Naive thymus-derived CD4-positive, alpha-beta T cell (primary cell): ENCODE results near the gene CCT8L2. TPM values are rescaled to one million over a fixed set of nuclear protein-coding genes. Genes with fewer than 3 reads are reported as not detected.
"Not testable (repeated sequence)": the region's sequence is repeated elsewhere in the genome, so short reads cannot be mapped to it uniquely, and the experiment has no call there.

ENCODE experiments used
- ATAC-seq: fragments of 150-1000 bp; cut with Tn5 transposase; 2 replicates; pipeline ENCODE4 v1.10.0; 2021; ENCODE audit warnings: mild to moderate bottlenecking, moderate library complexity
- CTCF ChIA-PET: fragments of 350-600 bp; sonication (Branson Sonifier 250); formaldehyde crosslinking; loops from one replicate; lab custom pipeline; 2021; ENCODE audit warnings: antibody characterized with exemption; lab: Charles Lee
- POLR2A ChIA-PET: fragments of 350-600 bp; sonication (Branson Sonifier 250); formaldehyde crosslinking; loops from one replicate; lab custom pipeline; 2021; ENCODE audit warnings: antibody characterized with exemption, inconsistent platforms; lab: Charles Lee
- DNase-seq, 9 donors: peaks; one replicate each; pipeline versions ENCODE4 v3.0.0 to v3.0.0-alpha.2; 2020 to 2022; ENCODE audit warnings: mixed read lengths in 1 of 9
- H3K27ac ChIP-seq: one replicate; pipeline ENCODE4 v1.7.0; 2013; ENCODE audit warnings: mild to moderate bottlenecking, low read depth, low read length, moderate library complexity
- H3K27me3 ChIP-seq, 2 donors: one replicate each; pipeline ENCODE4 v1.7.0; 2013; ENCODE audit warnings: low read length in 2 of 2, mild to moderate bottlenecking in 2 of 2, moderate library complexity in 2 of 2; ENCODE audit not compliant: control insufficient read depth in 2 of 2, insufficient read depth in 2 of 2
- H3K36me3 ChIP-seq, 3 experiments: 1 replicate in 2 of 3; 2 replicates in 1 of 3; pipeline ENCODE4 v1.7.0; 2013; ENCODE audit warnings: low read length in 3 of 3, mild to moderate bottlenecking in 3 of 3, moderate library complexity in 1 of 3; ENCODE audit not compliant: insufficient read depth in 3 of 3, control insufficient read depth in 2 of 3
- H3K4me1 ChIP-seq, 2 donors: one replicate each; pipeline ENCODE4 v1.7.0; 2013; ENCODE audit warnings: low read length in 2 of 2, mild to moderate bottlenecking in 2 of 2, moderate library complexity in 1 of 2; ENCODE audit not compliant: control insufficient read depth in 2 of 2, insufficient read depth in 2 of 2
- H3K4me3 ChIP-seq: 2 replicates; pipeline ENCODE4 v1.7.0; 2013; ENCODE audit warnings: mild to moderate bottlenecking, low read length
- H3K9me3 ChIP-seq, 3 experiments: 1 replicate in 2 of 3; 2 replicates in 1 of 3; pipeline ENCODE4 v1.7.0; 2013; ENCODE audit warnings: low read length in 3 of 3; ENCODE audit not compliant: control insufficient read depth in 2 of 3
- H3K27ac Mint-ChIP-seq, 9 donors: one replicate each; pipeline ENCODE4 v1.8.0; 2020 to 2022; ENCODE audit warnings: mixed read lengths in 9 of 9, mild to moderate bottlenecking in 8 of 9, moderate library complexity in 5 of 9, inconsistent platforms in 2 of 9
- H3K27me3 Mint-ChIP-seq, 5 donors: one replicate each; pipeline ENCODE4 v1.8.0; 2021 to 2022; ENCODE audit warnings: mixed read lengths in 5 of 5, mild to moderate bottlenecking in 1 of 5
- H3K36me3 Mint-ChIP-seq, 5 donors: one replicate each; pipeline ENCODE4 v1.8.0; 2020 to 2022; ENCODE audit warnings: mixed read lengths in 5 of 5, mild to moderate bottlenecking in 3 of 5, inconsistent platforms in 1 of 5
- H3K4me1 Mint-ChIP-seq, 7 donors: one replicate each; pipeline ENCODE4 v1.8.0; 2020 to 2022; ENCODE audit warnings: mixed read lengths in 7 of 7, mild to moderate bottlenecking in 3 of 7, inconsistent platforms in 1 of 7
- H3K4me3 Mint-ChIP-seq, 10 donors: one replicate each; pipeline ENCODE4 v1.8.0; 2020 to 2022; ENCODE audit warnings: mild to moderate bottlenecking in 10 of 10, mixed read lengths in 10 of 10, moderate library complexity in 6 of 10, inconsistent platforms in 2 of 10
- H3K9me3 Mint-ChIP-seq, 11 donors: one replicate each; pipeline ENCODE4 v1.8.0; 2020 to 2022; ENCODE audit warnings: mixed read lengths in 11 of 11, mild to moderate bottlenecking in 4 of 11, inconsistent platforms in 1 of 11, moderate library complexity in 1 of 11
- intact Hi-C, 2 donors: fragments of 100-400 bp; cut with micrococcal nuclease; formaldehyde crosslinking; loops; one replicate each; pipeline ENCODE4 v1.15.1; 2023
- polyA plus RNA-seq, 2 donors: library from polyadenylated mRNA; unstranded; fragments of 300-500 nt; fragmentation: Illumina TruSeq; gene quantifications; one replicate each; pipeline ENCODE4 v1.2.3, GENCODE V29; 2021
- total RNA-seq, 6 experiments: library from RNA in 5 of 6; stranded (reverse) in 5 of 6; gene quantifications; 1 replicate in 5 of 6; 2 replicates in 1 of 6; pipeline ENCODE4 v1.2.3 and lab custom pipeline; 2021 to 2026

CCT8L2 gene
- total and polyA plus RNA-seq, 7 experiments from 2014 or later: not detected

DNA sequence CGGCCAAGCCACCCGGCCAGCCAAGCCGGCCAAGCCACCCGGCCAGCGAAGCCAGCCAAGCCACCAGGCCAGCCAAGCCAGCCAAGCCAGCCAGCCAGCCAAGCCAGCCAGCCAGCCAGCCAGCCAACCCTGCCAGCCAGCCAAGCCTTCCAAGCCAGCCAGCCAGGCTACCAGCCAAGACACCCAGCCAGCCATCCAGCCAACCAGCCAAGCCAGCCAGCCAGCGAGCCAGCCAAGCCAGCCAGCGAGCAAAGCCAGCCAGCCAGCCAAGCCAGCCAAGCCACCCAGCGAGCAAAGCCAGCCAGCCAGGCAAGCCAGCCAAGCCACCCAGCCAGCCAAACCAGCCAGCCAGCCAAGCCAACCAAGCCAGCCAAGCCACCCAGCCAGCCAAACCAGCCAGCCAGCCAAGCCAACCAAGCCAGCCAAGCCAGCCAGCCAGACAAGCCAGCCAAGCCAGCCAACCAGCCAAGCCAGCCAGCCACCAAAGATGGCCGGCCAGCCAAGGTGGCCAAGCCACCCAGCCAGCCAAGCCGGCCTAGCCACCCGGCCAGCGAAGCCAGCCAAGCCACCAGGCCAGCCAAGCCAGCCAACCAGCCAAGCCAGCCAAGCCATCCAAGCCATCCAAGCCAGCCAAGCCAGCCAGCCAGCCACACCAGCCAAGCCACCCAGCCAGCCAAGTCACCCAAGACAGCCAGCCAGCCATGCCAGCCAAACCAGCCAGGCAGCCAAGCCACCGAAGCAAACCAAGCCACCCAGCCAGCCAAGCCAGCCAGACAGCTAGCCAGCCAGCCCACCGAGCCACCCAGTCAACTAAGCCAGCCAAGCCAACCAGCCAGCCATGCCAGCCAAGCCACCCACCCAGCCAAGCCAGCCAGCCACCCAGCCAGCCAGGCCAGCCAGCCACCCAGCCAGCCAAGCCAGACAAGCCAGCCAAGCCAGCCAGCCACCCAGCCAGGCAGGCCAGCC lies 28.8 kb downstream of the CCT8L2 start:
- no peaks in the 10 kb centered on the region for H3K27me3 Mint-ChIP-seq
- no peak overlapping the region for H3K27ac Mint-ChIP-seq
- H3K27ac ChIP-seq: no peak overlapping the region
- no peaks in the 10 kb centered on the region for H3K4me1 Mint-ChIP-seq
- H3K36me3 ChIP-seq: no peaks in the 10 kb centered on the region
- no peak for ATAC-seq
- no peak overlapping the region for H3K4me3 ChIP-seq
- H3K36me3 Mint-ChIP-seq: no peaks in the 10 kb centered on the region
- ChIA-PET CTCF (no interaction called here), POLR2A (no interaction called here)
- no peaks in the 10 kb centered on the region for H3K9me3 ChIP-seq
- intact Hi-C loops: no loop called here
- H3K27me3 ChIP-seq: no peaks in the 10 kb centered on the region
- H3K4me1 ChIP-seq: no peaks in the 10 kb centered on the region
- DNase-seq: no peak
- H3K9me3 Mint-ChIP-seq: peaks cover 0 to 2% (median 0%) of the 10 kb centered on the region in 11 donors
- no peak overlapping the region for H3K4me3 Mint-ChIP-seq

DNA sequence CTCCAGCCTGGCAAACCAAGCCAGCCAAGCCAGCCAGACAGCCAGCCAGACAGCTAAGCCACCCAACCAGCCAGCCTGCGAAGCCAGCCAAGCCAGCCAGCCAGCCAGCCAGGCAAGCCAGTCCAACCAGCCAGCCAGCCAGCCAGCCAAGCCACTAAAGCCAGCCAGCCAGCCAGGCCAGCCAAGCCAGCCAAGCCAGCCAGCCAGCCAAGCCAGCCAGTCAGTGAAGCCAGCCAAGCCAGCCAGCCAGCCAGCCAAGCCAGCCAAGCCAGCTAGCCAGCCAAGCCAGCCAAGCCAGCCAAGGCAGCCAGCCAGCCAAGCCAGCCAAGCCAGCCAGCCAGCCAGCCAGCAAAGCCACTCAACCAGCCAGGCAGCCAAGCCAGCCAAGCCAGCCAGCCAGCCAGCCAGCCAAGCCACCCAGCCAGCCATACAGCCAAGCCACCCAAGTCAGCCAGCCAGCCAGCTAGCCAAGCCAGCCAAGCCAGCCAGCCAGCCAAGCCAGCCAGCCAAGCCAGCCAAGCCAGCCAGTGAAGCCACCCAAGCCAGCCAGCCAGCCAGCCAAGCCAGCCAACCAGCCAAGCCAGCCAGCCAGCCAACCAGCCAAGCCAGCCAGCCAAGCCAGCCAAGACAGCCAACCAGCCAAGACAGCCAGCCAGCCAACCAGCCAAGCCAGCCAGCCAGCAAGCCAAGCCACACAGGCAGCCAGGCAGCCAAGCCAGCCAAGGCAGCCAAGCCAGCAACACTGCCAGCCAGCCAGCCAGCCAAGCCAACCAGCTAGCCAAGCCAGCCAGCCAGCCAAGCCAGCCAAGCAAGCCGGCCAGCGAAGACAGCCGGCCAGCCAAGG lies 29.7 kb downstream of the CCT8L2 start:
- H3K9me3 ChIP-seq: no peaks in the 10 kb centered on the region
- ChIA-PET CTCF (no interaction called here), POLR2A (no interaction called here)
- H3K4me3 Mint-ChIP-seq: no peak overlapping the region
- H3K36me3 ChIP-seq: no peaks in the 10 kb centered on the region
- no peak overlapping the region for H3K4me3 ChIP-seq
- ATAC-seq (no peak), DNase-seq (no peak)
- H3K27me3 ChIP-seq: no peaks in the 10 kb centered on the region
- peaks cover 0 to 3% (median under 1%) of the 10 kb centered on the region in 11 donors for H3K9me3 Mint-ChIP-seq
- H3K27me3 Mint-ChIP-seq: peaks cover 0 to under 1% (median 0%) of the 10 kb centered on the region in 5 donors
- H3K27ac Mint-ChIP-seq: no peak overlapping the region
- no peaks in the 10 kb centered on the region for H3K4me1 ChIP-seq
- intact Hi-C loops: no loop called here
- no peaks in the 10 kb centered on the region for H3K4me1 Mint-ChIP-seq
- H3K36me3 Mint-ChIP-seq: no peaks in the 10 kb centered on the region
- H3K27ac ChIP-seq: no peak overlapping the region

DNA sequence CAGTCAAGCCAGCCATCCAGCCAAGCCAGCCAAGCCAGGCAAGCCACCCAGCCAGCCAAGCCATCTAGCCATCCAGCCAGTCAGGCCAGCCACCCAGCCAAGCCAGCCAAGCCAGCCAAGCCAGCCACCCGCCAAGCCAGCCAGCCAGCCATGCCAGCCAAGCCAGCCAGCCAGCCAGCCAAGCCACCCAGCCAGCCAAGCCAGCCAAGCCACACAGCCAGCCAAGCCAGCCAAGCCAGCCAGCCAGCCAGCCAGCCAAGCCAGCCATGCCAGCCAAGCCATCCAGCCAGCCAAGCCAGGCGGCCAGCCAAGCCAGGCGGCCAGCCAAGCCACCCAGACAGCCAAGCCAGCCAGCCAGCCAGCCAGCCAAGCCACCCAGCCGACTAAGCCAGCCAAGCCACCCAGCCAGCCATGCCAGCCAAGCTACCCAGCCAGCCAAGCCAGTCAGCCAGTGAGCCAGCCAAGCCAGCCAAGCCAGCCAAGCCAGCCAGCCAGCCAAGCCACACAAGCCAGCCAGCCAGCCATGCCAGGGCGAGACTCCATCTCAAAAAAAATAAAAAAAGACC lies 31.4 kb downstream of the CCT8L2 start:
- H3K27ac ChIP-seq, DNase-seq, H3K9me3 ChIP-seq, H3K4me1 Mint-ChIP-seq, H3K9me3 Mint-ChIP-seq, CTCF ChIA-PET, H3K4me3 Mint-ChIP-seq, H3K4me3 ChIP-seq, H3K36me3 ChIP-seq, intact Hi-C loops, H3K36me3 Mint-ChIP-seq, H3K4me1 ChIP-seq, ATAC-seq, H3K27ac Mint-ChIP-seq, POLR2A ChIA-PET, H3K27me3 ChIP-seq, H3K27me3 Mint-ChIP-seq: not testable (repeated sequence)

DNA sequence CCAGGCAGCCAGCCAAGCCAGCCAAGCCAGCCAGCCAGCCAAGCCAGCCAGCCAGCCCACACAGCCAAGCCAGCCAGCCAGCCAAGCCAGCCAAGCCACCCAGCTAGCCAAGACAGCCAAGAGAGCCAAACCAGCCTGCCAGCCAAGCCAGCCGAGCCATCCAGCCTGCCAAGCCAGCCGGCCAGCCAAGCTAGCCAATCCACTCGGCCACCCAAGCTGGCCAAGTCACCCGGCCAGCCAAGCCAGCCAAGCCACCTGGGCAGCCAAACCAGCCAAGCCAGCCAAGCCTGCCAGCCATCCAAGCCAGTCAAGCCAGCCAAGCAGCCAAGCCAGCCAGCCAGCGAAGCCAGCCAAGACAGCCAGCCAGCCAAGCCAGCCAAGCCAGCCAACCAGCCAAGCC lies 32.0 kb downstream of the CCT8L2 start:
- H3K9me3 ChIP-seq, H3K9me3 Mint-ChIP-seq: not testable (repeated sequence)

DNA sequence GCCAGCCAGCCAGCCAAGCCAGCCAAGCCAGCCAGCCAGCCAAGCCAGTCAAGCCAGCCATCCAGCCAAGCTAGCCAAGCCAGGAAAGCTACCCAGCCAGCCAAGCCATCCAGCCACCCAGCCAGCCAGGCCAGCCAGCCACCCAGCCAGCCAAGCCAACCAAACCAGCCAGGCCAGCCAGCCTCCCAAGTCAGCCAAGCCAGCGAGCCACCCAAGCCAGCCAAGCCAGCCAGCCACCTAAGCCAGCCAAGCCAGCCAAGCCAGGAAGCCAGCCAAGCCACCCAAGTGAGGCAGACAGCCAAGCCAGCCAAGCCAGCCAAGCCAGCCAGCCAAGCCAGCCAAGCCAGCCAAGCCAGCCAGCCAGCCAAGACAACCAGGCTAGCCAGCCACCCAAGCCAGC lies 32.6 kb downstream of the CCT8L2 start:
- intact Hi-C loops, H3K4me1 ChIP-seq, H3K27ac Mint-ChIP-seq, H3K9me3 ChIP-seq, H3K4me3 ChIP-seq, H3K27me3 Mint-ChIP-seq, H3K4me3 Mint-ChIP-seq, POLR2A ChIA-PET, H3K4me1 Mint-ChIP-seq, CTCF ChIA-PET, DNase-seq, H3K27ac ChIP-seq, H3K36me3 ChIP-seq, H3K27me3 ChIP-seq, ATAC-seq, H3K36me3 Mint-ChIP-seq: not testable (repeated sequence)
- H3K9me3 Mint-ChIP-seq: peaks cover 0 to 14% (median 6%) of the 10 kb centered on the region in 11 donors

More for the DNA sequence above, 32.0 kb downstream of the CCT8L2 start:
- H3K4me1 ChIP-seq, H3K4me3 Mint-ChIP-seq, CTCF ChIA-PET, H3K4me3 ChIP-seq, H3K36me3 Mint-ChIP-seq, H3K27ac ChIP-seq, H3K27me3 ChIP-seq, H3K4me1 Mint-ChIP-seq, H3K36me3 ChIP-seq, H3K27me3 Mint-ChIP-seq, intact Hi-C loops, ATAC-seq, DNase-seq, POLR2A ChIA-PET, H3K27ac Mint-ChIP-seq: not testable (repeated sequence)

DNA sequence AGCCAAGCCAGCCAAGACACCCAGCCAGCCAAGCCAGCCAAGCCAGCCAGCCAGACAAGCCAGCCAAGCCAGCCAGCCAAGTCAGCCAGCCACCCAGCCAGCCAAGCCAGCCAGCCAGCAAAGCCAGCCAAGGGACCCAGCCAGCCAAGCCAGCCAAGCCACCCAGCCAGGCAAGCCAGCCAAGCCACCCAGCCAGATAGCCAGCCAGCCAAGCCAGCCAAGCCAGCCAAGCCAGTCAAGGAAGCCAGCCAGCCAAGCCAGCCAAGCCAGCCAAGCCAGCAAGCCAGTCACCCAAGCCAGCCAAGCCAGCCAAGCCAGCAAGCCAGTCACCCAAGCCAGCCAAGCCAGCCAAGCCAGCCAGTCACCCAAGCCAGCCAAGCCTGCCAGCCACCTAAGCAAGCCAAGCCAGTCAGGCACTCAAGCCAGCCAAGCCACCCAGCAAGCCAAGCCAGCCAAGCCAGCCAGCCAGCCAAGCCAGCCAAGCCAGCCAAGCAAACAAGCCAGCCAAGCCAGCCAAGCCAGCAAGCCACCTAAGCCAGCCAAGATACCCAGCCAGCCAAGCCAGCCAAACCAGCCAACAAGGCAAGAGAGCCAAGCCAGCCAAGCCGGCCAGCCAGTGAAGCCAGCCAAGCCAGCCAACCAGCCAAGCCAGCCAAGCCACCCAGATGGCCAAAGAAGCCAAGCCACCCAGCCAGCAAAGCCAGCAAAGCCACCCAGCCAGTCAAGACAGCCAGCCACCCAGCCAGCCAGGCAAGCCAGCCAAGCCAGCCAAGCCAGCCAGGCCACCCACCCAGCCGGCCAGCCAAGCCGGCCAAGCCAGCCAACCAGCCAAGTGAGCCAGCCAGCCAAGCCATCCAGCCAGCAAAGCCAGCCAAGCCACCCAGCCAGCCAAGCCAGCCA lies 33.3 kb downstream of the CCT8L2 start:
- no peaks in the 10 kb centered on the region for H3K36me3 ChIP-seq
- intact Hi-C loops: no loop called here
- ATAC-seq: no peak
- Mint-ChIP-seq H3K9me3 (peaks cover 0 to 15% (median 6%) of the 10 kb centered on the region in 11 donors), H3K27me3 (peaks cover 0 to 7% (median 0%) of the 10 kb centered on the region in 5 donors), H3K4me3 (no peak overlapping the region), H3K27ac (no peak overlapping the region), H3K4me1 (no peaks in the 10 kb centered on the region), H3K36me3 (peaks cover 0 to 4% (median 0%) of the 10 kb centered on the region in 5 donors)
- H3K4me3 ChIP-seq: no peak overlapping the region
- DNase-seq: no peak
- no peaks in the 10 kb centered on the region for H3K9me3 ChIP-seq
- H3K4me1 ChIP-seq: no peaks in the 10 kb centered on the region
- H3K27me3 ChIP-seq: no peaks in the 10 kb centered on the region
- ChIA-PET CTCF (no interaction called here), POLR2A (no interaction called here)
- no peak overlapping the region for H3K27ac ChIP-seq
